Fibroblast of lung (primary cell): ENCODE measurements around the gene NAA35. TPM values are rescaled to one million over a fixed set of nuclear protein-coding genes. Genes with fewer than 3 reads are reported as not detected.
A peak's percentile ranks its signal among the peaks of the same experiment; 100 is the strongest.

Experiments used
- DNase-seq, 2 donors: peaks; one replicate each; pipeline versions ENCODE4 v3.0.0 to v3.0.0-alpha.2; 2010; ENCODE audit warnings: low read depth in 2 of 2
- H2AFZ ChIP-seq: 2 replicates; pipeline ENCODE4 v1.5.1; 2012; ENCODE audit warnings: low read length, control low read depth, inconsistent platforms
- H3K27ac ChIP-seq: 2 replicates; pipeline ENCODE4 v1.5.1; 2011; ENCODE audit warnings: low read length, control low read depth; ENCODE audit not compliant: insufficient read depth
- H3K27me3 ChIP-seq: 2 replicates; pipeline ENCODE4 v1.5.1; 2011; ENCODE audit warnings: mild to moderate bottlenecking, low read length; ENCODE audit not compliant: control insufficient read depth, insufficient read depth
- H3K36me3 ChIP-seq: 2 replicates; pipeline ENCODE4 v1.5.1; 2011; ENCODE audit warnings: low read length; ENCODE audit not compliant: control insufficient read depth, insufficient read depth
- H3K4me1 ChIP-seq: 2 replicates; pipeline ENCODE4 v1.5.1; 2011; ENCODE audit warnings: low read length; ENCODE audit not compliant: control insufficient read depth, insufficient read depth; ENCODE audit errors: extremely low read depth
- H3K4me2 ChIP-seq: 2 replicates; pipeline ENCODE4 v1.5.1; 2011; ENCODE audit warnings: low read length, control low read depth; ENCODE audit not compliant: insufficient read depth; ENCODE audit errors: extremely low read depth
- H3K4me3 ChIP-seq, 4 experiments: fragments of 200-600 bp in 1 of 4; sonication (generic) in 1 of 4; replicated peaks in 1 of 4; 2 replicates each; pipeline ENCODE4 v1.5.1; 2011 to 2016; ENCODE audit warnings: low read length in 4 of 4, low read depth in 3 of 4, mild to moderate bottlenecking in 3 of 4, control low read depth in 2 of 4, inconsistent platforms in 1 of 4, mixed read lengths in 1 of 4; ENCODE audit not compliant: insufficient read depth in 1 of 4; ENCODE audit errors: control extremely low read depth in 1 of 4
- H3K79me2 ChIP-seq: 2 replicates; pipeline ENCODE4 v1.5.1; 2012; ENCODE audit warnings: mild to moderate bottlenecking, low read length, inconsistent platforms; ENCODE audit not compliant: control insufficient read depth, insufficient read depth
- H3K9ac ChIP-seq: 2 replicates; pipeline ENCODE4 v1.5.1; 2011; ENCODE audit warnings: mild to moderate bottlenecking, low read length, control low read depth; ENCODE audit not compliant: insufficient read depth
- H3K9me3 ChIP-seq: 2 replicates; pipeline ENCODE4 v1.5.1; 2012; ENCODE audit warnings: low read depth, low read length; ENCODE audit not compliant: control insufficient read depth, insufficient read depth
- H4K20me1 ChIP-seq: 2 replicates; pipeline ENCODE4 v1.5.1; 2011; ENCODE audit warnings: low read length; ENCODE audit not compliant: control insufficient read depth, insufficient read depth; ENCODE audit errors: extremely low read depth
- EZH2 ChIP-seq: IDR thresholded peaks from 2 replicates; pipeline ENCODE4 v1.5.1; 2012; ENCODE audit warnings: low read length, control low read depth, mild to moderate bottlenecking; ENCODE audit errors: missing control alignments
- polyA plus RNA-seq, 2 donors: library from polyadenylated mRNA; depleted of rRNA in 1 of 2; stranded (reverse) in 1 of 2; unstranded in 1 of 2; fragments of >200 nt; gene quantifications; 2 replicates each; pipeline ENCODE4 v1.2.1, GENCODE V29; 2011 to 2012; ENCODE audit warnings: missing spikeins in 1 of 2
- total RNA-seq: library from RNA; depleted of rRNA; stranded (reverse); fragments of >200 nt; gene quantifications from 2 replicates; pipeline ENCODE4 v1.2.1, GENCODE V29; 2014
- TF ChIP-seq, protein P1 (sequence below), 2 donors: IDR thresholded peaks in 1 of 2; conservative IDR thresholded peaks in 1 of 2; 1 replicate in 1 of 2; 2 replicates in 1 of 2; pipeline ENCODE4 v1.5.1; 2011 to 2012; ENCODE audit warnings: low read length in 2 of 2, control low read depth in 1 of 2, inconsistent platforms in 1 of 2, low read depth in 1 of 2, mild to moderate bottlenecking in 1 of 2

Gene NAA35
- total and polyA plus RNA-seq, 2 donors (not counting 1 experiment from before 2014, with no cell fraction given), result 20.5 to 23.5 TPM

DNA sequence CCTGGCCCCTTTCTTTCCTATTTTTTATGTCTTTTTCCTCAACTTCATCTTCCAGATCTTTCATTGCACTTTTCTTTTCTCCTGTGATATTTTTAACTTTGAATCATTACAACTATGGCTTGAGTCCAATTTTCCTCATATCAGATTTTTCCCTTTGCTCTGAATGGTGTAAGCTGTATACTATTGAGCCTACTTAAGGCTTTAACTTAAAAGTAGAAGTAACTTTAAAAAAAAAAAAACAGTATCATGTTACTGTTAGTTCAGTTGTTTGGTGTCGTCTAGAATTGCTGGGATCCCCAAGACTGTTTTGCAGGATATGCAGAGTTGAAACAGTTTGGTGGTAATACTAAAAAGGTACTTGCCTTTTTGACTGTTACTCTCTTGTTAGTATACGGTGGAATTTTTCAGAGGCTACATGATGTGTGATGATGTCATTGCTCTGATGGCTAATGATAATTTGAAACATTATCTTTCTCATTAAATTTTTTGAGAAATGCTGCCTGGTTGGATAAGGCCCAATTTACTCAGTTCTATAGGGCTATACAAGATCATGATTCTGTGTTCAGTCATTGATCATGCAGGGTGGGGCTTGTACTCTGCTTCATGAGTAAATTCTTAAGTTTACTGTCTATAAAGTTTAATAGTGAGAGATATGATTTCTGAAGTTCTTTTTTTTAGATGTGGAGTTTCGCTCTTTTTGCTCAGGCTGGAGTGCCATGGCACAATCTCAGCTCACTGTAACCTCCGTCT is 8.8 kb downstream of the NAA35 start:
- Histone ChIP-seq H3K4me3 (no peak overlapping the region), H3K79me2 (peaks cover 56% of the 10 kb centered on the region), H3K4me1 (peaks cover 3% of the 10 kb centered on the region), H4K20me1 (no peaks in the 10 kb centered on the region), H3K4me2 (no peak overlapping the region), H3K36me3 (no peaks in the 10 kb centered on the region), H3K27me3 (no peaks in the 10 kb centered on the region), H2AFZ (no peak overlapping the region), H3K9ac (no peak overlapping the region), H3K27ac (no peak overlapping the region), H3K9me3 (no peaks in the 10 kb centered on the region)
- no peak for TF ChIP-seq EZH2
- TF ChIP-seq, protein P1, sequence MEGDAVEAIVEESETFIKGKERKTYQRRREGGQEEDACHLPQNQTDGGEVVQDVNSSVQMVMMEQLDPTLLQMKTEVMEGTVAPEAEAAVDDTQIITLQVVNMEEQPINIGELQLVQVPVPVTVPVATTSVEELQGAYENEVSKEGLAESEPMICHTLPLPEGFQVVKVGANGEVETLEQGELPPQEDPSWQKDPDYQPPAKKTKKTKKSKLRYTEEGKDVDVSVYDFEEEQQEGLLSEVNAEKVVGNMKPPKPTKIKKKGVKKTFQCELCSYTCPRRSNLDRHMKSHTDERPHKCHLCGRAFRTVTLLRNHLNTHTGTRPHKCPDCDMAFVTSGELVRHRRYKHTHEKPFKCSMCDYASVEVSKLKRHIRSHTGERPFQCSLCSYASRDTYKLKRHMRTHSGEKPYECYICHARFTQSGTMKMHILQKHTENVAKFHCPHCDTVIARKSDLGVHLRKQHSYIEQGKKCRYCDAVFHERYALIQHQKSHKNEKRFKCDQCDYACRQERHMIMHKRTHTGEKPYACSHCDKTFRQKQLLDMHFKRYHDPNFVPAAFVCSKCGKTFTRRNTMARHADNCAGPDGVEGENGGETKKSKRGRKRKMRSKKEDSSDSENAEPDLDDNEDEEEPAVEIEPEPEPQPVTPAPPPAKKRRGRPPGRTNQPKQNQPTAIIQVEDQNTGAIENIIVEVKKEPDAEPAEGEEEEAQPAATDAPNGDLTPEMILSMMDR (conservative IDR thresholded peaks at IDR 0.05 in 1 of 2, IDR thresholded peaks at IDR 0.05 in 1 of 2; ENCODE audit: low read depth in 1 of 2, low read length in 2 of 2), result no peak
- peak; percentile 19 to 47 for DNase-seq

DNA sequence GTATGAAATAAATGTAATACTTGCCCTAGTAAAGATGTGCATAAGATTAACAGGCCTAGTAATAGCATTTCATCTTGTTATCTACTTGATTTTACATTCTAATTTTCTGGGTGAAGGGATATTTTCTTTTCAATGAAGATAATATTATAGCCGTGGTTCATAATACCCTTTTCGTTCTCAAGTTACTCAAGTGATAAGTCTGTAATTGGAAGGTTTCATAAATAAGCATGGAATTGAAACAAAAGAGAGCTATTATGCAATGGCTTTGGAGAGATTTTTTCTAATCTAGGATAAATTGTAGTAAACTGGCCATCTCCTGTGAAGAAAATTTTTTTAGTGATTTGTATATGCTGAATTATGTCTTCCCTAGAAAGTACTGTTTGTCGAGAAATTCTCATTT is 19.0 kb downstream of the NAA35 start:
- no peaks in the 10 kb centered on the region for H3K27me3 ChIP-seq
- no peak overlapping the region for H3K9ac ChIP-seq
- H2AFZ ChIP-seq, result no peak overlapping the region
- no peak overlapping the region for H3K4me2 ChIP-seq
- no peak for DNase-seq
- TF ChIP-seq, protein P1 (conservative IDR thresholded peaks at IDR 0.05 in 1 of 2, IDR thresholded peaks at IDR 0.05 in 1 of 2; ENCODE audit: low read depth in 1 of 2, low read length in 2 of 2), result no peak
- no peak for TF ChIP-seq EZH2
- H3K27ac ChIP-seq, result no peak overlapping the region
- no peaks in the 10 kb centered on the region for H3K9me3 ChIP-seq
- no peaks in the 10 kb centered on the region for H4K20me1 ChIP-seq
- H3K4me1 ChIP-seq, result no peaks in the 10 kb centered on the region
- no peak overlapping the region for H3K4me3 ChIP-seq
- peaks cover under 1% of the 10 kb centered on the region for H3K36me3 ChIP-seq
- peaks cover 5% of the 10 kb centered on the region for H3K79me2 ChIP-seq

DNA sequence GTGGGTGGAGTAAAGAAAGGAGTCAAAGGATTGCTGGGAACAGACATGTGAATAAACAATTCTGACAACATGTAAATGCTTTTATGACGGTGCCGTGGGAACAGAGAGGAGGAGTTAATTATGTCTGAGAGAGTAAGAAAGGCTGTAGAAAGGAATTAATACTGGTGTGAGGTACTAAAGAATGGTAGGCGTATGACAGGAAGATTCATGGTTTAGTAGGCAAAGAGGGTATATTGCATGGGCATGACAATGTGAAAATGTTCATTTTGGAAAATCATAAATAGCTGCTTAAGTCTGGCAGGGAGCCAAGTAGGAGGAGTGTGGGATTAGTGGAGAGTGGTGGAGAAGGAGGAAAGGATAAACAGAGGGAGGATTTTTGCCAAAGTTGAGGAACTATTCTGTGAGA is 19.7 kb downstream of the NAA35 start:
- peak in 1 of 2 donors; percentile 38 for DNase-seq
- no peak overlapping the region for H2AFZ ChIP-seq

More for the DNA sequence above, 19.7 kb downstream of the NAA35 start:
- Histone ChIP-seq H4K20me1 (no peaks in the 10 kb centered on the region), H3K4me2 (no peak overlapping the region), H3K4me1 (no peaks in the 10 kb centered on the region), H3K9me3 (no peaks in the 10 kb centered on the region), H3K79me2 (peaks cover 3% of the 10 kb centered on the region), H3K27ac (no peak overlapping the region), H3K4me3 (no peak overlapping the region), H3K9ac (no peak overlapping the region), H3K36me3 (peaks cover 2% of the 10 kb centered on the region), H3K27me3 (no peaks in the 10 kb centered on the region)
- TF ChIP-seq, protein P1 (conservative IDR thresholded peaks at IDR 0.05 in 1 of 2, IDR thresholded peaks at IDR 0.05 in 1 of 2; ENCODE audit: low read depth in 1 of 2, low read length in 2 of 2), result no peak
- TF ChIP-seq EZH2, result no peak
